NB4 (cell line): ENCODE results near the gene SLC35E3.

Experiments
- DNase-seq: peaks from one replicate; pipeline ENCODE4 v3.0.0; 2010; ENCODE audit warnings: low read depth
- H3K4me3 ChIP-seq: one replicate; pipeline ENCODE4 v1.5.1; 2011; ENCODE audit warnings: mild to moderate bottlenecking, low read depth, low read length, moderate library complexity
- CTCF ChIP-seq: IDR thresholded peaks from one replicate; pipeline ENCODE4 v1.5.1; 2012; ENCODE audit warnings: low read depth, low read length
- MAX ChIP-seq: IDR thresholded peaks from 2 replicates; pipeline ENCODE4 v1.6.1; 2011; ENCODE audit warnings: low read depth, low read length
- MYC ChIP-seq: IDR thresholded peaks from 2 replicates; pipeline ENCODE4 v1.6.1; 2011; ENCODE audit warnings: low read depth, low read length
- POLR2A ChIP-seq: IDR thresholded peaks from 2 replicates; pipeline ENCODE4 v1.6.1; 2011; ENCODE audit warnings: mild to moderate bottlenecking; ENCODE audit not compliant: insufficient read length; ENCODE audit errors: extremely low read depth

Gene SLC35E3

GRCh38 chr12:68781728-68782127 is 35.8 kb downstream of the SLC35E3 start:
- DNase-seq: no peak
- no peak for TF ChIP-seq MYC
- no peak for TF ChIP-seq CTCF
- TF ChIP-seq MAX: no peak
- TF ChIP-seq POLR2A: no peak
- H3K4me3 ChIP-seq: no peak overlapping the region

- H3K4me3 ChIP-seq: peak overlapping the region; percentile 19
- DNase-seq: peak; percentile 95
- TF ChIP-seq MYC (0 out of 2 replicates have a peak, but pooled peaks have one; percentile 33), CTCF (peak; percentile 18), POLR2A (no peak)
Observed at GRCh38 chr12:68784015-68784414, 38.0 kb downstream of the SLC35E3 start.

GRCh38 chr12:68785358-68785757 is 39.4 kb downstream of the SLC35E3 start:
- peak; percentile 31 for DNase-seq

GRCh38 chr12:68785823-68786222 is 39.8 kb downstream of the SLC35E3 start:
- TF ChIP-seq CTCF (no peak), MYC (no peak)
- DNase-seq: no peak
- H3K4me3 ChIP-seq: no peak overlapping the region

More at GRCh38 chr12:68785358-68785757, 39.4 kb downstream of the SLC35E3 start:
- TF ChIP-seq MYC: no peak
- no peak for TF ChIP-seq POLR2A
- TF ChIP-seq MAX: no peak
- no peak for TF ChIP-seq CTCF
- H3K4me3 ChIP-seq: no peak overlapping the region

GRCh38 chr12:68786929-68787328 is 41.0 kb downstream of the SLC35E3 start:
- DNase-seq: peak; percentile 65
- no peak overlapping the region for H3K4me3 ChIP-seq
- TF ChIP-seq MAX: no peak
- peak; percentile 20 for TF ChIP-seq CTCF
- no peak for TF ChIP-seq POLR2A

GRCh38 chr12:68788554-68789143 is 42.7 kb downstream of the SLC35E3 start:
- DNase-seq: no peak
- H3K4me3 ChIP-seq: no peak overlapping the region
- TF ChIP-seq POLR2A: no peak
- TF ChIP-seq CTCF: no peak
- TF ChIP-seq MYC: no peak
- no peak for TF ChIP-seq MAX
